ENCODE results near the gene CHURC1. TPM values are rescaled to one million over a fixed set of nuclear protein-coding genes. Genes with fewer than 3 reads are reported as not detected.

Gene CHURC1
- total and polyA plus RNA-seq, 4 donors, result 18.8 to 174 (median 34.6) TPM

DNA sequence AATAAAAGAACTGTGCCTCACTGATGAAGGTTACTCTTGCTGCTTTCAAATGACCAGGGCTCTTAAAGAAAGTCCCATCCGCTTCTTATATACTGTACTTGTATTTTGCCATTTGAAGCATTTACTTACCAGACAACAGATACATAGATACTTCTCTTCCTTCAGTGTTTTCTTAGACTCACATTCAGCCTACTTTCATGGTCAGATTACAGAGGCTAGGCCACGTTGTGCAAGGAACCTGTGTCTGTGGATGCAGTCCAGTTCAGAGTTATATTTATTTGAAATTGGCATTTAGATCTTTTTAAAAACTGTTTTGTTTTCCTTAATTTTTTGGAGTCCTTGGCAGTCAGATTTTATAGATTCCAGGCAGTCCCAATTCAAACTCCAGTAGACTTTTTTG, 6.2 kb downstream of the CHURC1 start:
- 47% methylated on average over 2 of the region's 2 CpGs for WGBS
- no peak overlapping the region for H3K9ac ChIP-seq (ENCODE audit: low read depth in 1 of 2, low read length in 2 of 2)
- no peak for DNase-seq (ENCODE audit: low spot score)
- H3K36me3 ChIP-seq (ENCODE audit: control insufficient read depth in 4 of 4, insufficient read depth in 3 of 4, low read depth in 1 of 4, low read length in 3 of 4), result peaks cover 0 to 18% (median 6%) of the 10 kb centered on the region in 4 donors
- H3K27ac ChIP-seq (ENCODE audit: low read depth in 1 of 2, low read length in 2 of 2), result no peak overlapping the region
- H3K9me3 ChIP-seq (ENCODE audit: control insufficient read depth in 4 of 4, low read length in 3 of 4), result no peaks in the 10 kb centered on the region
- no peak overlapping the region for H3K4me3 ChIP-seq (ENCODE audit: low read depth in 1 of 3, low read length in 3 of 3)
- no peak for TF ChIP-seq FOXA1 (IDR thresholded peaks at IDR 0.05)
- TF ChIP-seq ATF3 (IDR thresholded peaks at IDR 0.05), result no peak
- TF ChIP-seq ZBTB33 (IDR thresholded peaks at IDR 0.05), result no peak
- TF ChIP-seq GABPA (IDR thresholded peaks at IDR 0.05 in 1 of 2, conservative IDR thresholded peaks at IDR 0.05 in 1 of 2), result no peak
- TF ChIP-seq MAX (IDR thresholded peaks at IDR 0.05), result no peak
- TF ChIP-seq TAF1 (conservative IDR thresholded peaks at IDR 0.05), result no peak
- no peak for TF ChIP-seq FOXA2 (IDR thresholded peaks at IDR 0.05)
- no peak for TF ChIP-seq HNF4A (conservative IDR thresholded peaks at IDR 0.05)
- no peak for TF ChIP-seq JUND (IDR thresholded peaks at IDR 0.05)
- TF ChIP-seq RAD21 (IDR thresholded peaks at IDR 0.05), result no peak
- no peak for TF ChIP-seq RXRA (IDR thresholded peaks at IDR 0.05)
- TF ChIP-seq HNF4G (IDR thresholded peaks at IDR 0.05), result no peak
- no peak for TF ChIP-seq CTCF (IDR thresholded peaks at IDR 0.05; ENCODE audit: low read depth, low read length, missing input control)
- no peak for TF ChIP-seq EGR1 (IDR thresholded peaks at IDR 0.05; ENCODE audit: low read depth in 2 of 2)
- TF ChIP-seq SP1 (IDR thresholded peaks at IDR 0.05), result no peak
- H3K27me3 ChIP-seq (ENCODE audit: control insufficient read depth in 4 of 4, insufficient read depth in 4 of 4, low read length in 3 of 4), result no peaks in the 10 kb centered on the region
- peaks cover 6 to 18% (median 9%) of the 10 kb centered on the region in 4 donors for H3K4me1 ChIP-seq (ENCODE audit: control insufficient read depth in 4 of 4, insufficient read depth in 4 of 4, low read length in 3 of 4)

DNA sequence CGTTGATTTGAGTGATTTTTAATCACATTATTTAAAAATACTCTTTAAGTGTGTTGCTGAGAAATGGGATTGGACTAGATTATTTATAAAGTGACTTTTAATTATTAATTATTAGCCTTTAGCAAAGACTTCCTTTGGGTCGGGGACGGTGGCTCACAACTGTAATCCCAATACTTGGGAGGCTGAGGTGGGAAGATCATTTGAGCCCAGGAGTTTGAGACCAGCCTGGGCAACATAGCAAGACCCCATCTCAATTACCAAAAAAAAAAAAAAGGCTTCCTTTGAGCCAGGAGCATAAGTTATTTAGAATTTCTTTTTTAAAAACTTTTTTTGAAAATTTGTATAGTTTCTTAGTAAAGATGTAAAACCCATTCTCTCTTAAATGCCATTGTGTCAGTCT, 8.8 kb downstream of the CHURC1 start:
- Histone ChIP-seq H3K4me3 (ENCODE audit: low read depth in 1 of 3, low read length in 3 of 3) (no peak overlapping the region), H3K36me3 (ENCODE audit: control insufficient read depth in 4 of 4, insufficient read depth in 3 of 4, low read depth in 1 of 4, low read length in 3 of 4) (peaks cover 3 to 22% (median 13%) of the 10 kb centered on the region in 4 donors), H3K9ac (ENCODE audit: low read depth in 1 of 2, low read length in 2 of 2) (no peak overlapping the region), H3K4me1 (ENCODE audit: control insufficient read depth in 4 of 4, insufficient read depth in 4 of 4, low read length in 3 of 4) (peaks cover 0 to 8% (median 7%) of the 10 kb centered on the region in 4 donors), H3K27me3 (ENCODE audit: control insufficient read depth in 4 of 4, insufficient read depth in 4 of 4, low read length in 3 of 4) (no peaks in the 10 kb centered on the region), H3K9me3 (ENCODE audit: control insufficient read depth in 4 of 4, low read length in 3 of 4) (no peaks in the 10 kb centered on the region), H3K27ac (ENCODE audit: low read depth in 1 of 2, low read length in 2 of 2) (no peak overlapping the region)
- DNase-seq (ENCODE audit: low spot score), result no peak
- TF ChIP-seq ATF3 (IDR thresholded peaks at IDR 0.05) (no peak), HNF4A (conservative IDR thresholded peaks at IDR 0.05) (no peak), GABPA (IDR thresholded peaks at IDR 0.05 in 1 of 2, conservative IDR thresholded peaks at IDR 0.05 in 1 of 2) (no peak), JUND (IDR thresholded peaks at IDR 0.05) (no peak), MAX (IDR thresholded peaks at IDR 0.05) (no peak), CTCF (IDR thresholded peaks at IDR 0.05; ENCODE audit: low read depth, low read length, missing input control) (no peak), HNF4G (IDR thresholded peaks at IDR 0.05) (no peak), YY1 (IDR thresholded peaks at IDR 0.05) (no peak), SP1 (IDR thresholded peaks at IDR 0.05) (no peak)
- 93% methylated on average over 3 of the region's 3 CpGs for WGBS
